NOMO-1 treated with dmso at 0.1 percent for 144 hours (cell line): ENCODE data around the gene LDLRAD4.
A peak's percentile ranks its signal among the peaks of the same experiment; 100 is the strongest.
"Not testable (repeated sequence)": the region's sequence is repeated elsewhere in the genome, so short reads cannot be mapped to it uniquely, and the experiment has no call there.

Experiments used
- DNase-seq: peaks from one replicate; lab custom pipeline; 2025; ENCODE audit not compliant: unreplicated experiment; lab: John Stamatoyannopoulos, UW

Gene LDLRAD4

DNA sequence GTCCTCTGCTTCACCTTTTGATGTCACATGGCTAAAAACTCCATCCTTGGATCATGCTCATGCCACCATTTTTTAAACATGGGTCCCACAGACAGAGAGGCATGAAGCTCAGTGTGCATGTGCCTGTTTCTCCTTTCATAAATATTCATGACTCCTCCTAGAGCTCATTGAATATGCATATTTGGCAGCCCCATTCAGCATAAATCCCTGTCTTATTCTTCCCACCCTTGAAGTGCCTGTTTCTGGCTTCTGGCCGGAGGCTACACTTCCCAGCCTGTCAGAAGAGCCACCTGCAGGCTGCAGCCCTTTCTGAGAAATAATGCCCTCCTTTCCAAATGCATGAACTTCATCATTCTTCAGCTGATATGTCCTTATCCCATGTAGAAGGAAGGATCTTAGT is 109.7 kb downstream of the LDLRAD4 start:
- DNase-seq: no peak

DNA sequence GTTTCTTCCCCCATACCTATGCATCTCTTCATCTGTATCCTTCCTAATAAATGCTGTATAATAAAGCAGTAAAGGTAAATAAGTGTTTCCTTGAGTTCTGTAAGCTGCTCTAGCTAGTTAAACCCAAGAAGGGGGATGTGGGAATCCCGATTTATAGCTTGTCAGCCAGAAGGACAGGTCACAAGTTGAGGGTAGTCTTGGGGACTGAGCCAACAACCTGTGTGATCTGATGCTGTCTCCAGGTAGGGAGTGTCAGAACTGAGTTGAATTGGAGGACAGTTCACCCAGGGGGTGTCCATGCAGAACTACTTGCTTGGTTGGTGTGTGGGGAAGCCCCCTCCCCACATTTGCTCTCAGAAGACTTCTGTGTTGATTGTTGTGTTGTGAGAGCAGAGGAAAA is 112.4 kb downstream of the LDLRAD4 start:
- no peak for DNase-seq

DNA sequence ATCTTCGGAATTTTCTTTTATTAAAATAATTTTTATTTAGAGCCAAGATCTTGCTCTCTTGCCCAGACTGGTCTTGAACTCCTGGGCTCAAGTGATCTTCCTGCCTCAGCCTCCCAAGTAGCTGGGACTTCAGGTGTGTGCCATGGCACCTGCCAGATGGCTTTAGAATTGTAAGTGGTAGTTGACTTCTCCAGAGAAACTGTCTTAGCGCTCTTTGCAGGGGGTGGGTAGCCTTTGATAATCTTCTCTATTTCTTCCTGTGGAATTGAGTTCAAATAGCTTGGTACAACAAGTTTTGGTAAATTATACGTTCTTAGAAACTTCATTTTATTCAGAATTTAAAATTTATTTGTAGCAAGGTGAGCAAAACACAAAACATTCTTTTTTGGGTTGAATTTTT is 113.3 kb downstream of the LDLRAD4 start:
- no peak for DNase-seq

DNA sequence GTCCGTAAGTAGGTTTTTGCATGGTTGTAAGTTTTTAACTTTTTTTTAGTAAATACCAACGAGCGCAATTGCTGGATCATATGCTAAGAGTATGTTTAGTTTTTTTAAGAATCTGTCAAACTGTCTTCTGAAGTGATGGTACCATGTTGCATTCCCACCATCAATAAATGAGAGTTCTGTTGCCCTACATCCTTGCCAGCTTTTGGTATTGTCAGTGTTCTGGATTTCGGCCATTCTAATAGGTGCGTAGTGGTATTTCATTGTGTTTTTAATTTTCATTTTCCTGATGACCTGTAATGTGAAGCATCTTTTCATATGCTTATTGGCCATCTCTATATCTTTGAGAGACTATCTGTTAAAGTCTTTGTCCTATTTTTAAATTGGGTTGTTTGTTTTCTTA is 114.3 kb downstream of the LDLRAD4 start:
- DNase-seq: no peak

DNA sequence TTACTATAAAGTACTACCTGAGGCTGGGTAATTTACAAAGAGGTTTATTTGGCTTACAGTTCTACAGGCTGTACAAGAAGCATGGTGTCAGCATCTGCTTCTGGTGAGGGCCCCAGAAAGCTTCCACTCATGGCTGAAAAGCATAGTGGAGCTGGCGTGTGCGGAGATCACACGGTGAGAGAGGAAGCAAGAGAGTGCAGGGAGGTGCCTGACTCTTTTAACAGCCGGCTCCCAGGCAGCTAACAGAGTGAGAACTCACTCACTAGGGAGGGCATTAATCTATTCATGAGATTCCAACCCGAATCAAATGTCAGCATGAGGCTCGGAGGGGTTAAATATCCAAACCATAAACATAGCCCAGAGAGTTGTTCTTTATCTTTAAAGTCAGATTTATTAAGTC is 117.3 kb downstream of the LDLRAD4 start:
- DNase-seq: no peak

DNA sequence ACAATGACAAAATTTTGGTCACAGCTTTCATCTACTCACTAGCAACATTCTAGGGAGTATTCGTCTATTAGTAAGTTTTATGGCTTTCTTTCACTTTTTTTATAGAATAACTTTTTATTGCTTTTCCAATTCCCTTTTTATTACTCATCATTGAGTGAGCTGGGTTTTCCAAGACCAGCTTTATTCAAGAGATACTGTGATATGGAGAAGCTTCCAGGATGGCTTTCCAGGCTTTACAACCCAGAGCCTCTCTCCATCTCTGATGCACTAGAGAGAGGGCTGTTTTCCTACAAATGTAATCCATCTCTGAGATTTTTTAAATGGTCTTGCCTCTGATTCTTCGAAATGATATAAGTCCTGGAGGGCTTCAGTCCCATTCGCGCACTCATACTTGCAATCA is 118.3 kb downstream of the LDLRAD4 start:
- no peak for DNase-seq

DNA sequence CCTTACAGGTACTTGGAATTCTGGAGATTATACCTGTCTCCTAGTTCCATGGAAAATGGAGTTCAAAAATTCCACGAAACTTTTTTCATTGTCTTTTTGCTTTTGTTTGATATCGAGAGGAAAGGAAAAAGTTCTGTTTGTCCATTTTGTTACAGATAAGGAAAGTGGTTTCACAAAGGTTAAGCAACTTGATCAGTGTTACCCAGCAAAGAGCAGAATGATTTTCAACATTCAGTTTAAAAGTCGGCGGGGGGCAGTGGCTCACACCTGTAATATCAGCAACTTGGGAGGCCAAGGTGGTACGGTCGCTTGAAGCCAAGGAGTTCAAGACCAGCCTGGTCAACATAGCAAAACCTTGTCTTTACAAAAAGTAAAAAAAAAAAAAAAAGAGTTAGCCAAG is 118.8 kb downstream of the LDLRAD4 start:
- no peak for DNase-seq

DNA sequence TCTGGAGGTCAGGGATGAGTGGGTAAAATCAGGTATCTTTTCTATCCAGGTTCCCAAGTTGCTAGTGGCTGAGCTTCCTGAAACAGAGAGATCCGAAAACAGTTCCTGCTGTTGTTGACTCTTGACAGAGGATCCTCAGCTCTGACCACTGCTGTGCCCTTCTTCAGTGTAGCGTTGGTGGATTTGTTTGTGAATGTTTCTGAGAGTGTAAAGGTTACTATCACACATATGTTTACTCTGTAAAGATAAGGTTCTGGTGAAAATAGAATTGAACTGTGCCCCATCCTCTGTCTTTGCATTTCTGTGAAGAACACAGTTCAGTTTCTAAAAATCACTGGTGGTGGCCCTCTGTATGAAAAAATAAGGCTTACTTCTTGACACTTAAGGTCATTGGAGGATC is 119.8 kb downstream of the LDLRAD4 start:
- no peak for DNase-seq

DNA sequence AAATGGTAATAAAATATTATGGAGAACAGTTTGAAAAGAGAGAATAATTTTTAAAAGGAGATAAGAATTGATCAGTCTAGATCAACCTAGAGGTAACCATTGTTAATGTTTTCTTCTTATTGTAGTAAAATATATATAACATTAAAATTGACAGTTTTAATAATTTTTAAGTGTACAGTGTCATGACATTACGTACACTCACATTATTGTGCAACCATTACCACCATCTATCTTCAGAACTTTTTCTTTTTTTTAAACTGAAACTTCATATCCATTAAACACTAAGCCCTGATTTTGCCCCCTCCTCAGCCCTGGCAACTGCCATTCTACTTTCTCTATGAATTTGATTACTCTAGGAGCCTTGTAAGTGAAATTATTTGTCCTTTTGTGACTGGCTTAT is 121.1 kb downstream of the LDLRAD4 start:
- DNase-seq: no peak

DNA sequence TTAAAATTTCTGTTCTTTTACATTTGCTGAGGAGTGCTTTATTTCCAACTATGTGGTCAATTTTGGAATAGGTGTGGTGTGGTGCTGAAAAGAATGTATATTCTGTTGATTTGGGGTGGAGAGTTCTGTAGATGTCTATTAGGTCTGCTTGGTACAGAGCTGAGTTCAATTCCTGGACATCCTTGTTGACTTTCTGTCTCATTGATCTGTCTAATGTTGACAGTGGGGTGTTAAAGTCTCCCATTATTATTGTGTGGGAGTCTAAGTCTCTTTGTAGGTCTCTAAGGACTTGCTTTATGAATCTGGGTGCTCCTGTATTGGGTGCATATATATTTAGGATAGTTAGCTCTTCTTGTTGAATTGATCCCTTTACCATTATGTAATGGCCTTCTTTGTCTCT is 127.9 kb downstream of the LDLRAD4 start:
- not testable (repeated sequence) for DNase-seq

DNA sequence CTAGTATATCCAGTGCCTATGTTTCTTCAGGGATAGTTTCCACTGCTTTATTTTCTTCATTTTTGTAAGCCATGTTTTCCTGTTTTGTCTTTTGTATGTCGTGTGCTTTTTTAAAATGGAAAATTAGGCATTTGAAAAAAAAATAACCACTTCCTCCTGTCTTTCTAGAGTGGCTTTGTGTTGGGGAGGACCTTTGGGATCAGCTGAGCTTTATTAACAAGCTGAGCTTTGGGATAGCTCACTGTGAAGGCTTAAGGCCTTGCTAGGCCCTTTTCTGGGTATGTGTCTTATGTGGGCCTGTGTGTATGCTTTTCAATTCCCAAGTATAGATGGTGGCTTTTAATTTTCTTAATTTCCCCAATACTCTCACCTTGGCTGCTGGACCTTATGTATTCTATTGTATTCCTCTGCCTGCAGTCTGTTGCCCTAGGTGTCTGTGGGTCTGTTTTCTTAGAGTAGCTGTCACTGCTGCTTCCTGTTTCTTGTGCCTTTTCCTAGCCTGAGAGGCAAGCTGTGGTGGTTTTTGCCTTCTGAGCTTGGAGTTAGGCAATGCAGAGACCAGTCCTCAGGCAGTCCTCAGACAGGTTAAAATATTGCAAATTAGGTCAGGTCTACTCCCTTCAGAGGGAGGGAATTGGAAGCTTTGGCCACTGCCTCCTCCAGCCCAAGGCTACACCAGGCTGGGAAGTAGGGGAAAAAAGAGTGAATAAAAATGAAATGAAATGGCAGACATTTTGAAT is 134.7 kb downstream of the LDLRAD4 start:
- DNase-seq: peak; percentile 83

DNA sequence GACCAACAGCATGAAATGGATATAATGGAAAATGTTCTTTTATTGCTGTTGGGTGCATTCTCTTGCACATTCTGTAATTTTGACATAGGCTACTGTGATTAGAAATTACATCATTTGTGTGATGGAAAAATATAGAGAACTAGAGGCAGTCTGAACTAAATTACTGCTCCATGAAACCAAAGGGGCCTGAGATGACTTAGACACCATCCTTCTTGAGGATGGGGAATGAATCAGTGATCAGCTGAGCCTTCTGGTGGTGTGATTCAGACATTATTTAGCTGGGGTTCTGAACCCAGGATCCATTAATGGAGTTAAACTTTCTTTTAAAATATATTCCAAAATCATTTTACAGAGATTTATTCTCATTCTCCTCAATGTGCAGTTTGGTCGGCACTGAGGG is 135.8 kb downstream of the LDLRAD4 start:
- DNase-seq: no peak

DNA sequence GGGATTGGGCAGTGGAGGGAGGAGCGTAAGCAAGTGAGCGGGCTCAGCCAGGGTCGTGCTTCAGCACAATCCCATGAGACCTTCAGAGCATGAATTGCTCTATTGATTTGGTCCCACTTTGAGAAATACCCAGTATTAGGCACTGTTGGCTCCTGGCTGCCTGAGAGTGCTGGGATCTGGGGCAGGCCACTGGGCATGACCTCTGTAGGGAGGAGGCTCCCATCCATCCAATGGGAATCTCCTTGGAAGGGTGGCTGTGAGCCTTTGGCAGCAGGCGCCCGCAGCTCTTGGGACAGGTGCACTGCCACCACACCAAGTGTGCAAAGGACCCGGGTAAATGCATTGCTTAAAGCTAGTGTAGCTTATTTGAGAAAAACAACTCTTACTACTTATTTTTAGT is 137.5 kb downstream of the LDLRAD4 start:
- no peak for DNase-seq

DNA sequence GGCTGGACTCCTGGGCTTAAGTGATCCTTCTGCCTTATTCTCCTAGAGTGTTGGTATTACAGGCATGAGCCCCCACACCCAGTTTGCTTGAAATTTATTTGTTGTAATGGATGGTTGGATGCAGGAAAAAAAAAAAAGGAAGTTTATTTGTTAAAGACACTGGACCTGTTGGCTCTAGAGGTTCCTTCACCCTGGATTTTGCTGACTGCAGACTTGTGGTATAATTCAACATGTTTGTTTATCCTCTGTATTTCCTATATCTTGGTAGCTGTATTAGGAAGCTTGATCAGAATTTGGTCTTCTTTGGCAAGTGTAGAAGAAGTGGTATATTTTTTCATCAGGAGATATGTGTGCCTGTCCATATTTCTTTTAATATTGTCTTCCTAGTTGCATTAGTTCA is 138.7 kb downstream of the LDLRAD4 start:
- no peak for DNase-seq

DNA sequence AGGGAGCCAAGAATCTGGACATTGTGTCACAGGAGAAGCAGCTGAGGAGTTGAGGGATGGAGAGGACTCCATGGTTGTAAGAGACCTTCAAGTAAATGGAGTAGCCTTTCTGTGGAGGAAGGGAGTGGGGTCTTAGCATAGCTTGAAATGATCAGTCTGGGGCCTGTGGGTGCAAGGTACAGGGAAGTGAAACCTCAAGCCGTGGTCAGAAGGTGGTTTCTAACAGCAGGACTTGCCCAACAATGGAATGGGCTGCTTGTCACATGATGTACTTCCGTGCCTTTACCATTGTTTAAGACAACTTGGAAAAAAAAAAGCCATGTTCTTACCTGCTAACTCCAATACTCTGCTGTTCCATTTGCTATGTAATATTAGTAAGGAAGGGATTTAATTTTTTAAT is 140.7 kb downstream of the LDLRAD4 start:
- DNase-seq: peak; percentile 53

DNA sequence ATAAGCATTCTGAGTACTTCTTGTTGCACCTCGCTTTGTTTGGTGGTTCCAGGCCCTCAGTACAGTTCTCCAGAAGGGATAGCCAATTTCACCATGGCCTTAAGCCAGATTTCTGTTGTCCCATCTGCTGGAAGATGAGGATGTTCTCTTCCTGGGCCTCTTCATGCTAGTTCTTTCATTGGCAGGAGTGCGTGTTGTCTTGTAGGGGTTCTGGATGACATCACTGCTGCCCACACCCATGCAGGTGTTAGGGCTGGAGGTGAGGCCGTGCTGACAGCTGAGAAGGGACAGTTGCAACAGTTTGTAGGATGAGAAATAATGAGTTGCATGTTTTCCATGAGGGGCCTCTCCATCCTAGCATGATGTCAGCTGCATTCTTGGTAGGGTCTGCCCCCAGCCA is 142.9 kb downstream of the LDLRAD4 start:
- DNase-seq: no peak

DNA sequence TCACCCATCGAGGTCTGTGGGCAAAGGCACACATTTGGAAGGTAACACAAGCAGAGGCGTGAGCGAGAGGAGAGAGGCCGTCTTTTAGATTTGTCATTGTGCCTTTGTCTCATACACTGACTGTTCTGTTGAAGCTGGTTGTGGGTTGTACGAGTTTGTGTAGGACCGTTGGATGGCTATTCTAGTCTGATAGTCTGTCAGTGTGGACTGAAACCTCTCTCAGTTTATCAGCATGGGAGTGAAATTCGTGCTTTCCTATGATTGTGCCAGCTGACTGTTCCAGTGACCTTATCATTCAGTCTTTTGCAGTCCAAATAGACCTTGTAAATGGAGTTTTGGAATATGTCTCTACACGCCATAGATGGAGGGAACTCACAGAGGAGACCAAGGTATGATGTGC is 143.5 kb downstream of the LDLRAD4 start:
- DNase-seq: no peak

DNA sequence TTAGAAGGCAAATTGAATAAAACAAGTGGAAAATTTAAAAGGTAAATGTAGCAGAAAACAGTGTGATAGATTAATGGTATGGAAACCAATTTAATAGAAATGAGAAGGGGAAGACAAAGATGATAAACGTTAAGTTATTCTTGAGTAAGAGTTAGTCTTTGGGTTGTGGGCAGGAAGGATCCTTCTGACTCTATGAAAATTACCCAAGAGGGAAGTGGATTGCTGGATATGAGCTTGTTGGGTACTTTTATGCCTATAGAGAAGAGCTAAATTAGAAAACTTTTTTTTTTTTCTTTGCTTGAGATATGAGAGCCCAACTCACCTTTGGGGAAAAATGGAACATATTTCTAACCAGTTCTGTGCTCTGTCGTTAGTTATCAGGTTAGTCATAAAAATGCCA is 144.0 kb downstream of the LDLRAD4 start:
- peak; percentile 44 for DNase-seq

DNA sequence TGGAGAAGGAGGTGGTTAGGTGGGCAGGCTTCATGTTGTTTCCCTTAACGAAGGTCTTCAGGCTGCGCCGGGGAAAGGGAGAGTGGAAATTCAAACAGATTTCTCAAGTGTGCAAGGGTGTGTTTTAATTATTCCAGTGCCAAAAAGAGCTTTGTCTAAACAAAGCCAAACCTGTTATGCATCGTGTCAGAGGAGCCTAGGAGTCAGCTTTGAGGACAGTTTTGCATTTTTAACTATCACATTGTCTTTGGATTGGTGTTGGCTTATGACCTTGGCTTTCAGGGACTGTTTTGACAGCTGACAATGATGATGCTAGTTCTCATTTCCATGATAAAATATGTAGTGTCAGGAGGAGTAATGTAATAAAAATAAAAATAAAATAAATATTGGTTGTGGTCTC is 144.8 kb downstream of the LDLRAD4 start:
- no peak for DNase-seq

DNA sequence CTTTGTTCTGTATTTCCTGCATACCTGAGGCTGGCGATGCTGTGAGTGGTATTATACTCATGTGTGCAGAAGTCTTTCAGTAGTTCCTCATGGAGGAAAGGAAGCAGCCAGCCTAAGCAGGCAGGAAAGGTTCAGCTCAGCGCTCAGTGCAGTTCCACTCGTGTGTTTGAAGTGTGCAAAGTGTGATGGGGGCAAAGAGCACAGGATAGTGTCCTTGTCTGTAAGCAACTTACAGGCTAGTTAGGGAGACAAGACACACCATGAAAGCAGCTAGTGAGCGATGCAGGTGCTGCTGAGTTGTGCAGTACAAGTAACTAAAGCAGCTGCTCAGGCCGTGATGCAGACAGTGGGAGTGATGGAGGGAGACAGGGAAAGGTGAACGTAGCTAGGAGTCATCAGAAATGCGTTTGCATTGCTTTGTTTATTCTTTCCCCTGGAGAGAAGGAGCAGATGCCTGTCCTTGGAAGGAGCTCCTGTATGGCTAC is 146.2 kb downstream of the LDLRAD4 start:
- no peak for DNase-seq

DNA sequence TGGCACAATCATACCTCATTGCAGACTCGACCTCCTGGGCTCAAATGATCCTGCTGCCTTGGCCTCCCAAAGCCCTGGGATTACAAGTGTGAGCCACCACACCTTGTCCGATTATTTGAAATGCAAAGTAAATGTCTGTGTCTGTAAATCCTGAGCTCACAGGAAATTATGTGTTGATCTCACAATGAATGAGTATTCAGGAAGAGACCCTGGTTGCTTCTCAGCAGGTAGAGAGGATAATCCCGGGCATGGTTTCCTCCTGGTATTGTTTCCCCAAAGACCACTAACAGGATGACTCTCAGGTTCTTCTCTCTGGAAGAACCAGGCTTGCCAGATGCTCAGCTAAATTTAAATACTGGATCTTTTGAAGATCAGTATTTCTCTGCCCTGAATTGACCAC is 147.6 kb downstream of the LDLRAD4 start:
- DNase-seq: no peak

DNA sequence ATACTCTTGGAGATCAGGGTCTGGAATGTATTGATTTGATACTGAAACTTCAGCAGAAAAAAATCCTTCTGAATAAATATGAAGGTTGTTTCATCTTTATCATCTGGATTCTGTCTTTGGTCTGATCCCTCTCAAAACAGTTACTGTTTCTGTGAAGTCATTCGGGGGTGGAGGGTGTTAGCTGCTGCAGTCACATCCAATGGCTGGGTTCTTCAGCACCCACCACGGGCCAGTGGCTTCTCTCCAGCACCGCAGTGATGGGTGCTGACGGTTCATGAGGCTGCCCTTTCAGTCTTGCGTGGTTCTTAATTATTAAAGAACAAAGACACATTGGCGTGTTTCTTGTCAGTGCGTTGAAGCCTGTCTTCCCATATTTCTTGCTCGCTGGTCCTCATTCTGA is 148.0 kb downstream of the LDLRAD4 start:
- no peak for DNase-seq
